ENCODE measurements around the gene FGD6. TPM values are rescaled to one million over a fixed set of nuclear protein-coding genes. Genes with fewer than 3 reads are reported as not detected.

FGD6 gene
- total and polyA plus RNA-seq, 7 donors, result 4.2 to 56.6 (median 40.2) TPM

- no peak for DNase-seq
- Histone ChIP-seq H3K27me3 (no peaks in the 10 kb centered on the region), H3K36me3 (peaks cover 5 to 55% (median 11%) of the 10 kb centered on the region in 4 donors), H3K27ac (no peak overlapping the region), H3K4me1 (peaks cover 0 to 9% (median 6%) of the 10 kb centered on the region in 4 donors), H3K9me3 (no peaks in the 10 kb centered on the region), H3K4me3 (no peak overlapping the region)
- TF ChIP-seq CTCF (IDR thresholded peaks at IDR 0.05), result no peak
- TF ChIP-seq POLR2AphosphoS5 (IDR thresholded peaks at IDR 0.05), result no peak
- no peak for TF ChIP-seq EP300 (IDR thresholded peaks at IDR 0.05)
- no peak for TF ChIP-seq POLR2A (IDR thresholded peaks at IDR 0.05)
- WGBS, 2 donors, result 98% methylated on average over 4 of the region's 4 CpGs
- intact Hi-C loops (cut with DNase I), result no loop called here
These were observed 43.8 kb upstream of the FGD6 start for GRCh38 chr12:95261109-95261508.

GRCh38 chr12:95259368-95259767 lies 42.1 kb upstream of the FGD6 start:
- intact Hi-C loops (cut with DNase I), result no loop called here
- DNase-seq, result no peak
- 29 to 57% methylated on average over 1 of the region's 1 CpG for WGBS, 2 donors
- Histone ChIP-seq H3K9me3 (no peaks in the 10 kb centered on the region), H3K27ac (no peak overlapping the region), H3K4me1 (peaks cover 0 to 9% (median 6%) of the 10 kb centered on the region in 4 donors), H3K4me3 (no peak overlapping the region), H3K36me3 (peaks cover 5 to 63% (median 20%) of the 10 kb centered on the region in 4 donors), H3K27me3 (no peaks in the 10 kb centered on the region)
- no peak for TF ChIP-seq EP300 (IDR thresholded peaks at IDR 0.05)
- TF ChIP-seq POLR2AphosphoS5 (IDR thresholded peaks at IDR 0.05), result no peak
- TF ChIP-seq POLR2A (IDR thresholded peaks at IDR 0.05), result no peak
- no peak for TF ChIP-seq CTCF (IDR thresholded peaks at IDR 0.05)

GRCh38 chr12:95258803-95259202 lies 41.5 kb upstream of the FGD6 start:
- WGBS, 2 donors, result 89% methylated on average over 2 of the region's 2 CpGs
- DNase-seq, result no peak

GRCh38 chr12:95258151-95258550 lies 40.9 kb upstream of the FGD6 start:
- 98 to 99% methylated on average over 2 of the region's 2 CpGs for WGBS, 2 donors
- Histone ChIP-seq H3K36me3 (peaks cover 5 to 60% (median 17%) of the 10 kb centered on the region in 4 donors), H3K27ac (no peak overlapping the region), H3K4me1 (peaks cover 0 to 14% (median 10%) of the 10 kb centered on the region in 4 donors), H3K27me3 (no peaks in the 10 kb centered on the region), H3K4me3 (no peak overlapping the region), H3K9me3 (no peaks in the 10 kb centered on the region)
- TF ChIP-seq EP300 (IDR thresholded peaks at IDR 0.05) (no peak), POLR2A (IDR thresholded peaks at IDR 0.05) (no peak), CTCF (IDR thresholded peaks at IDR 0.05) (no peak), POLR2AphosphoS5 (IDR thresholded peaks at IDR 0.05) (no peak)
- DNase-seq, result no peak
- intact Hi-C loops (cut with DNase I), result no loop called here

More at GRCh38 chr12:95258803-95259202, 41.5 kb upstream of the FGD6 start:
- H3K4me3 ChIP-seq, result no peak overlapping the region
- H3K36me3 ChIP-seq, result peaks cover 5 to 60% (median 20%) of the 10 kb centered on the region in 4 donors
- intact Hi-C loops (cut with DNase I), result no loop called here
- TF ChIP-seq EP300 (IDR thresholded peaks at IDR 0.05) (no peak), CTCF (IDR thresholded peaks at IDR 0.05) (no peak), POLR2A (IDR thresholded peaks at IDR 0.05) (no peak), POLR2AphosphoS5 (IDR thresholded peaks at IDR 0.05) (no peak)
- no peaks in the 10 kb centered on the region for H3K27me3 ChIP-seq
- no peaks in the 10 kb centered on the region for H3K9me3 ChIP-seq
- H3K4me1 ChIP-seq, result peaks cover 0 to 9% (median 6%) of the 10 kb centered on the region in 4 donors
- H3K27ac ChIP-seq, result no peak overlapping the region

- intact Hi-C loops (cut with DNase I), result no loop called here
- TF ChIP-seq CTCF (IDR thresholded peaks at IDR 0.05), result no peak
- TF ChIP-seq POLR2AphosphoS5 (IDR thresholded peaks at IDR 0.05), result no peak
- TF ChIP-seq EP300 (IDR thresholded peaks at IDR 0.05), result no peak
- TF ChIP-seq POLR2A (IDR thresholded peaks at IDR 0.05), result no peak
- no peak for DNase-seq
- no peak overlapping the region for H3K4me3 ChIP-seq
- peak overlapping the region in 1 of 4 donors; percentile 31 for H3K27ac ChIP-seq
- no peaks in the 10 kb centered on the region for H3K27me3 ChIP-seq
- no peaks in the 10 kb centered on the region for H3K9me3 ChIP-seq
- H3K4me1 ChIP-seq, result peaks cover 0 to 18% (median 13%) of the 10 kb centered on the region in 4 donors
- WGBS, 2 donors, result 91 to 93% methylated on average over 3 of the region's 3 CpGs
- H3K36me3 ChIP-seq, result peaks cover 5 to 60% (median 16%) of the 10 kb centered on the region in 4 donors
These were observed 40.3 kb upstream of the FGD6 start for GRCh38 chr12:95257541-95257940.

Measured in sigmoid colon (tissue), 7 donors.